ENCODE measurements around the gene NEK5.

The NEK5 gene

DNA sequence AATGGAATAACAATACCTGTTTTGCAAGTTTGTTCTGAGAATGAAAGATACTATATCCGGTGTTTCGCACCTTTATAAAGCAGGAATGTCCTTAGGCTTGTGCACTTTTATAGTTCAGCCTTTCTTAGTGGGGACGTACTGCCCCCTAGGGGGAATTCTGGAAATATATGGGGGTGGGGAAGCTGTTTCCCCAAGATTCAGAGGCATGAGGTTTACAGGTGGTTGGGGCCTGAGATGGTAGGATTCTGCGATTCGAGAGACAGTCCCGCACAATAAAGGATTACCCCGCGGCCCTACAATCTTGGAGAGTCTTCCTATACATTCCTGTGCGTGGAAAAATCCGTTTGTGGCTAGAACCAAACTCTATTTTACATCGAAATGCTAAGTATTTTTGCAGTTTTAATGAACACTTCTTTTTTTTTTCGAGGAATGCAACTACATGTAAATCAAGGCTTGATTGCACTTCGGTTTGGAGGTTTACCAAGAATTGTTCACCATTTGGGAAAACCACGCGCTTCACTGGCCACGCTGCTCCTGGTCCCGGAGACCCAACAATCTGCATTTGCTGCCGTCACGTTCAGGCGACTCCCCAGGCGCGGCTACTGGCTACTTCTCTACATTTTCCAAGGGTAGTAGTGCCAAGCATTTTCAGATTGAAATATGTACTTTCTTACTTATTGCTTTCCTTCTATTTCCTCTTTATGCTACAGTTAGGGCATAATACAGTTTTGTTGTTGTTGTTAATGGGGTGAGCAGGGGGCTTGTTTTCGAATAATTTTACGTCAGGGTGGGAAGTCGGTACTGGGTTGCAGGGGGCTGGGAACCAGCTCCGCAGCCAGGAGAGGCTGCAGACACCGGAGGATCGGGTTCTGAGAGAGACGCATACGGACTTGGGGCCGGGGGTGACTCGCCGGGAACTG, 830 bp downstream of the NEK5 start:
- TF ChIP-seq EGR1 (IDR thresholded peaks at IDR 0.05) = no peak
- no peak for TF ChIP-seq CEBPB (IDR thresholded peaks at IDR 0.05)
- no peak for TF ChIP-seq YY1 (IDR thresholded peaks at IDR 0.05; ENCODE audit: low read depth)
- TF ChIP-seq EP300 (IDR thresholded peaks at IDR 0.05; ENCODE audit: borderline replicate concordance) = 0 out of 2 replicates have a peak, but pooled peaks have one; percentile 7
- TF ChIP-seq TEAD4 (IDR thresholded peaks at IDR 0.05) = peak; percentile 53
- peak; percentile 83 for TF ChIP-seq MAX (IDR thresholded peaks at IDR 0.05)
- TF ChIP-seq RAD21 (IDR thresholded peaks at IDR 0.05; ENCODE audit: low read depth) = peak; percentile 97
- TF ChIP-seq, protein P1, sequence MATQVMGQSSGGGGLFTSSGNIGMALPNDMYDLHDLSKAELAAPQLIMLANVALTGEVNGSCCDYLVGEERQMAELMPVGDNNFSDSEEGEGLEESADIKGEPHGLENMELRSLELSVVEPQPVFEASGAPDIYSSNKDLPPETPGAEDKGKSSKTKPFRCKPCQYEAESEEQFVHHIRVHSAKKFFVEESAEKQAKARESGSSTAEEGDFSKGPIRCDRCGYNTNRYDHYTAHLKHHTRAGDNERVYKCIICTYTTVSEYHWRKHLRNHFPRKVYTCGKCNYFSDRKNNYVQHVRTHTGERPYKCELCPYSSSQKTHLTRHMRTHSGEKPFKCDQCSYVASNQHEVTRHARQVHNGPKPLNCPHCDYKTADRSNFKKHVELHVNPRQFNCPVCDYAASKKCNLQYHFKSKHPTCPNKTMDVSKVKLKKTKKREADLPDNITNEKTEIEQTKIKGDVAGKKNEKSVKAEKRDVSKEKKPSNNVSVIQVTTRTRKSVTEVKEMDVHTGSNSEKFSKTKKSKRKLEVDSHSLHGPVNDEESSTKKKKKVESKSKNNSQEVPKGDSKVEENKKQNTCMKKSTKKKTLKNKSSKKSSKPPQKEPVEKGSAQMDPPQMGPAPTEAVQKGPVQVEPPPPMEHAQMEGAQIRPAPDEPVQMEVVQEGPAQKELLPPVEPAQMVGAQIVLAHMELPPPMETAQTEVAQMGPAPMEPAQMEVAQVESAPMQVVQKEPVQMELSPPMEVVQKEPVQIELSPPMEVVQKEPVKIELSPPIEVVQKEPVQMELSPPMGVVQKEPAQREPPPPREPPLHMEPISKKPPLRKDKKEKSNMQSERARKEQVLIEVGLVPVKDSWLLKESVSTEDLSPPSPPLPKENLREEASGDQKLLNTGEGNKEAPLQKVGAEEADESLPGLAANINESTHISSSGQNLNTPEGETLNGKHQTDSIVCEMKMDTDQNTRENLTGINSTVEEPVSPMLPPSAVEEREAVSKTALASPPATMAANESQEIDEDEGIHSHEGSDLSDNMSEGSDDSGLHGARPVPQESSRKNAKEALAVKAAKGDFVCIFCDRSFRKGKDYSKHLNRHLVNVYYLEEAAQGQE (IDR thresholded peaks at IDR 0.05; ENCODE audit: low read depth) = no peak
- TF ChIP-seq NFIC (IDR thresholded peaks at IDR 0.05) = no peak
- TF ChIP-seq TCF12 (IDR thresholded peaks at IDR 0.05; ENCODE audit: low read depth) = 0 out of 2 replicates have a peak, but pooled peaks have one; percentile 37
- no peak; the same call in 1 of the 2 replicates for TF ChIP-seq FOXM1 (IDR thresholded peaks at IDR 0.05; ENCODE audit: borderline replicate concordance, low read depth)
- TF ChIP-seq TAF1 (IDR thresholded peaks at IDR 0.05; ENCODE audit: low read depth) = no peak
- no peak for TF ChIP-seq CREB1 (IDR thresholded peaks at IDR 0.05; ENCODE audit: low read depth)
- TF ChIP-seq ZBTB7A (IDR thresholded peaks at IDR 0.05; ENCODE audit: low read depth) = no peak

DNA sequence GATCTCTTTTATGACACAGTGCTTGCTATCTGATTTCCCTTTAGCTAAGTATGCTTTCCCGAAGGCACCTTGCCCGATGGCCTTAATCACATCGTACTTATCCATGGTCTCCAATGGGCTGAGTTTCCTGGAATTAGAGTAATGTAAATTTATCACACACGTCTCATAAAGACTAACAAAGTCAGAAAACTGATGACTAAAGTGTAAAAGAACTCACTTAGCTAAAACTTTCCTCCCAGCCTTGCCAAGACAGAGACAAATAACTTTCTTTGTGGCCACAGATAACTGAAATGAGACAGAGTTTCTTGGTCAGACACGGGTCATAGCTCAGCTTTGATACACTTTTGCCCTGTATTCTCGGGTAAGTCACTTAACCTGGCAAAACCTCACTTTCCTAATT, 1.5 kb downstream of the NEK5 start:
- TF ChIP-seq NFIC (IDR thresholded peaks at IDR 0.05) = no peak
- no peak for TF ChIP-seq TCF12 (IDR thresholded peaks at IDR 0.05; ENCODE audit: low read depth)
- no peak for TF ChIP-seq EGR1 (IDR thresholded peaks at IDR 0.05)
- TF ChIP-seq, protein P2, sequence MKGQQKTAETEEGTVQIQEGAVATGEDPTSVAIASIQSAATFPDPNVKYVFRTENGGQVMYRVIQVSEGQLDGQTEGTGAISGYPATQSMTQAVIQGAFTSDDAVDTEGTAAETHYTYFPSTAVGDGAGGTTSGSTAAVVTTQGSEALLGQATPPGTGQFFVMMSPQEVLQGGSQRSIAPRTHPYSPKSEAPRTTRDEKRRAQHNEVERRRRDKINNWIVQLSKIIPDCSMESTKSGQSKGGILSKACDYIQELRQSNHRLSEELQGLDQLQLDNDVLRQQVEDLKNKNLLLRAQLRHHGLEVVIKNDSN (IDR thresholded peaks at IDR 0.05) = no peak
- TF ChIP-seq, protein P1 (IDR thresholded peaks at IDR 0.05; ENCODE audit: low read depth) = no peak
- no peak for TF ChIP-seq TAF1 (IDR thresholded peaks at IDR 0.05; ENCODE audit: low read depth)
- TF ChIP-seq EP300 (IDR thresholded peaks at IDR 0.05; ENCODE audit: borderline replicate concordance) = no peak
- TF ChIP-seq FOXM1 (IDR thresholded peaks at IDR 0.05; ENCODE audit: borderline replicate concordance, low read depth) = no peak
- TF ChIP-seq YY1 (IDR thresholded peaks at IDR 0.05; ENCODE audit: low read depth) = no peak
- TF ChIP-seq CEBPB (IDR thresholded peaks at IDR 0.05) = no peak
- TF ChIP-seq ZBTB7A (IDR thresholded peaks at IDR 0.05; ENCODE audit: low read depth) = no peak
- no peak for TF ChIP-seq MAX (IDR thresholded peaks at IDR 0.05)
- TF ChIP-seq CREB1 (IDR thresholded peaks at IDR 0.05; ENCODE audit: low read depth) = no peak
- no peak for TF ChIP-seq TEAD4 (IDR thresholded peaks at IDR 0.05)
- TF ChIP-seq RAD21 (IDR thresholded peaks at IDR 0.05; ENCODE audit: low read depth) = no peak

DNA sequence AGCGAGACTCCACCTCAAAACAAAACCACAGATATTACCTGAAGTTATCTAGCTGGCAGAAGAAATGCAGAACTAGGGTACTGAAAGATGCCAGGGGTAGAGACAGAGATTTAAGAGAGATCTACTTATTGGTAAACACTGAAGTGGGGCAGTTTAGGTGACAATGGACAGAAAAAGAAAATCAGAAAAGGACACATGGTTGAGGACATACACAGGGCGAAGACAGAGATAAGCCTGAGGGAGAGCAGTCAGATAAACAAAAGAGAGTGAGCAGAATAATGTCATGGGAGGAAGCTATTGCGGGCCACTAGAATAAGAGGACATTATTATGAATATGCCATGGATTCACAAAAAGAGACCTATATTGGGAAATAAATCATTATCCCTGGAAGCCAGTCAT, 3.3 kb downstream of the NEK5 start:
- no peak for TF ChIP-seq ZBTB7A (IDR thresholded peaks at IDR 0.05; ENCODE audit: low read depth)

DNA sequence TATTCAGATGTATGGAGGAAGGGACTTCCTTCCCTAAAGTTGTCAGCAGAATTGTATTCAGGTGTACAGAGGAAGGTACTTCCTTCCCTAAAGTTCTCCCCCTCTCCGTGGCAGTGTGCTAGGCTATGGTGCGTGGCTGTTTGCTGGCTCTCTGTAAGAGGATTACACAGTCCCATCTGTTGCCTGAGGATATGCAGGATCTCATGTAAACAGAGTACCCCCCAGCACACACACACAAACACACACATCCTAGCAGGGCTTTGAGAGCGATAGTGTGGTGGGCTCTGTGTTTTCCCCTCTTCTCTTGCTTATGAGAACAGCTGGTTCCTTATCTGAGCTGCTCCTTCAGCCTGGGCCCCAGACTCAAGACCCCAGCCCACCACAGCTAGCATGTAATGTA, 10.3 kb downstream of the NEK5 start:
- TF ChIP-seq YY1 (IDR thresholded peaks at IDR 0.05; ENCODE audit: low read depth) = no peak
- TF ChIP-seq EP300 (IDR thresholded peaks at IDR 0.05; ENCODE audit: borderline replicate concordance) = no peak
- TF ChIP-seq TCF12 (IDR thresholded peaks at IDR 0.05; ENCODE audit: low read depth) = no peak

DNA sequence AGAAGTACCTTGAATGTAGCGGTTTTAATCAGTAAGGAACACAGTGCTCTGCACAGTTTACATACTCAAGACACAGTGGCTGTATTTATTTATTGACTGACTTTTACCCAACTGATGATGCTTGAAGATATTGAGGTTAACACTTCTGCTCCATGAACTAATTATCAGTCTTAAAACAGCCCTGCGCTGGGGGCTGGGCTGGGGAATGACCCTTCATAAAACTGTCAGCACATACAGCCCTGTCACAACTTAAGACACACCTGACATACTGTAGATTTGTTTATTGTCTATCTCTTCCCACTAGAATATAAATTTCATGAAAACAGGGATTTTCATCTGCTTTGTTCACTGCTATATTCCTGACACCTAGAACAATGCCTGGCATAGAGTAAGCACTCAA, 10.8 kb downstream of the NEK5 start:
- no peak for TF ChIP-seq CEBPB (IDR thresholded peaks at IDR 0.05)
- TF ChIP-seq, protein P1 (IDR thresholded peaks at IDR 0.05; ENCODE audit: low read depth) = no peak
- no peak for TF ChIP-seq EGR1 (IDR thresholded peaks at IDR 0.05)
- no peak for TF ChIP-seq TCF12 (IDR thresholded peaks at IDR 0.05; ENCODE audit: low read depth)
- TF ChIP-seq MAX (IDR thresholded peaks at IDR 0.05) = no peak
- no peak for TF ChIP-seq NFIC (IDR thresholded peaks at IDR 0.05)
- no peak for TF ChIP-seq YY1 (IDR thresholded peaks at IDR 0.05; ENCODE audit: low read depth)
- TF ChIP-seq CREB1 (IDR thresholded peaks at IDR 0.05; ENCODE audit: low read depth) = no peak
- TF ChIP-seq RAD21 (IDR thresholded peaks at IDR 0.05; ENCODE audit: low read depth) = no peak

All from Ishikawa (cell line).